Gastrocnemius medialis (tissue), 4 donors: Measurements from ENCODE around the gene DCAF11. TPM values are rescaled to one million over a fixed set of nuclear protein-coding genes. Genes with fewer than 3 reads are reported as not detected.

ENCODE experiments used
- ATAC-seq, 2 donors: fragments of 150-250 bp; one replicate each; pipeline ENCODE4 v1.9.1; 2016
- DNase-seq, 2 donors: peaks; one replicate each; pipeline ENCODE4 v3.0.0-alpha.2; 2019
- H3K27ac ChIP-seq, 4 donors: fragments of 200-600 bp; sonication (generic); 1 replicate in 1 of 4; 2 replicates in 3 of 4; pipeline ENCODE4 v1.5.1; 2016 to 2018; ENCODE audit warnings: mild to moderate bottlenecking in 2 of 4, moderate library complexity in 1 of 4
- H3K27me3 ChIP-seq, 3 donors: fragments of 200-600 bp; sonication (generic) in 2 of 3; 1 replicate in 1 of 3; 2 replicates in 2 of 3; pipeline versions ENCODE4 v1.5.1 to v1.6.0; 2016 to 2019; ENCODE audit warnings: mild to moderate bottlenecking in 1 of 3, moderate library complexity in 1 of 3
- H3K36me3 ChIP-seq, 2 donors: fragments of 200-600 bp; sonication (generic) in 1 of 2; one replicate each; pipeline ENCODE4 v1.5.1; 2017 to 2018
- H3K4me1 ChIP-seq, 2 donors: fragments of 200-600 bp; sonication (generic) in 1 of 2; one replicate each; pipeline ENCODE4 v1.5.1; 2016 to 2017; ENCODE audit warnings: mild to moderate bottlenecking in 2 of 2
- H3K4me3 ChIP-seq, 4 donors: fragments of 200-600 bp; sonication (generic) in 3 of 4; 1 replicate in 1 of 4; 2 replicates in 3 of 4; pipeline ENCODE4 v1.5.1; 2016 to 2019; ENCODE audit warnings: mild to moderate bottlenecking in 2 of 4
- H3K9me3 ChIP-seq, 3 donors: fragments of 200-600 bp; sonication (generic) in 2 of 3; 1 replicate in 1 of 3; 2 replicates in 2 of 3; pipeline ENCODE4 v1.5.1; 2016 to 2019
- CTCF ChIP-seq, 5 experiments: fragments of 450-650 bp in 3 of 5; fragments of 200-600 bp in 2 of 5; sonication (generic) in 2 of 5; IDR thresholded peaks in 4 of 5; conservative IDR thresholded peaks in 1 of 5; 1 replicate in 4 of 5; 2 replicates in 1 of 5; pipeline ENCODE4 v1.5.1; 2016 to 2019; ENCODE audit warnings: antibody characterized with exemption in 5 of 5, mild to moderate bottlenecking in 3 of 5, moderate library complexity in 3 of 5
- POLR2A ChIP-seq, 2 donors: fragments of 450-650 bp; IDR thresholded peaks; one replicate each; pipeline ENCODE4 v1.6.1; 2017; ENCODE audit warnings: antibody characterized with exemption in 2 of 2, mild to moderate bottlenecking in 2 of 2, moderate library complexity in 2 of 2
- in situ Hi-C, 4 donors: fragments of 200-750 bp; cut with MboI; loops; one replicate each; pipeline versions ENCODE4 v1.15.0 to v1.8.0; 2017; ENCODE audit warnings: low sequenced_read_pairs in 4 of 4
- intact Hi-C: fragments of 100-400 bp; cut with DNase I; formaldehyde crosslinking; loops from one replicate; pipeline ENCODE4 v1.15.1; 2023; ENCODE audit warnings: low total_unique reads
- total RNA-seq, 4 donors: library from RNA; depleted of rRNA; stranded (reverse); fragments of >200 nt; gene quantifications; one replicate each; pipeline versions ENCODE4 v1.1.0 to v1.2.3, GENCODE V29; 2016

DCAF11 gene
- total RNA-seq, 4 donors from 2014 or later: 52.4 to 113 (median 88.7) TPM

- Histone ChIP-seq H3K9me3 (no peaks in the 10 kb centered on the region), H3K27ac (no peak overlapping the region), H3K4me1 (peaks cover 0 to 10% of the 10 kb centered on the region in 2 donors), H3K36me3 (no peaks in the 10 kb centered on the region), H3K27me3 (no peaks in the 10 kb centered on the region), H3K4me3 (no peak overlapping the region)
- DNase-seq (no peak), ATAC-seq (no peak)
- in situ Hi-C loops: no loop called here
- no peak for TF ChIP-seq POLR2A (IDR thresholded peaks at IDR 0.05)
- no peak for TF ChIP-seq CTCF (IDR thresholded peaks at IDR 0.05 in 4 of 5, conservative IDR thresholded peaks at IDR 0.05 in 1 of 5)
- intact Hi-C loops: no loop called here
These were observed 29.4 kb upstream of the DCAF11 start for GRCh38 chr14:24085215-24085614.

- no peak for DNase-seq
- no peak overlapping the region for H3K4me3 ChIP-seq
- H3K27me3 ChIP-seq: no peaks in the 10 kb centered on the region
- no peak for ATAC-seq
- no peaks in the 10 kb centered on the region for H3K36me3 ChIP-seq
- H3K9me3 ChIP-seq: no peaks in the 10 kb centered on the region
- TF ChIP-seq POLR2A (IDR thresholded peaks at IDR 0.05) (no peak), CTCF (IDR thresholded peaks at IDR 0.05 in 4 of 5, conservative IDR thresholded peaks at IDR 0.05 in 1 of 5) (no peak)
- peaks cover 0 to 4% of the 10 kb centered on the region in 2 donors for H3K4me1 ChIP-seq
- no peak overlapping the region for H3K27ac ChIP-seq
- in situ Hi-C loops: no loop called here
- intact Hi-C loops: no loop called here
These were observed 28.2 kb upstream of the DCAF11 start for GRCh38 chr14:24086193-24086955.

- no peak overlapping the region for H3K4me3 ChIP-seq
- no peaks in the 10 kb centered on the region for H3K4me1 ChIP-seq
- no peaks in the 10 kb centered on the region for H3K27me3 ChIP-seq
- in situ Hi-C loops: no loop called here
- TF ChIP-seq CTCF (IDR thresholded peaks at IDR 0.05 in 4 of 5, conservative IDR thresholded peaks at IDR 0.05 in 1 of 5) (no peak), POLR2A (IDR thresholded peaks at IDR 0.05) (no peak)
- no peak for ATAC-seq
- H3K9me3 ChIP-seq: no peaks in the 10 kb centered on the region
- no peak for DNase-seq
- no peak overlapping the region for H3K27ac ChIP-seq
- H3K36me3 ChIP-seq: no peaks in the 10 kb centered on the region
- intact Hi-C loops: no loop called here
These were observed 27.6 kb upstream of the DCAF11 start for GRCh38 chr14:24087004-24087403.

- H3K4me1 ChIP-seq: no peaks in the 10 kb centered on the region
- ATAC-seq (no peak), DNase-seq (no peak)
- H3K27ac ChIP-seq: no peak overlapping the region
- no peaks in the 10 kb centered on the region for H3K27me3 ChIP-seq
- H3K4me3 ChIP-seq: no peak overlapping the region
- no peaks in the 10 kb centered on the region for H3K36me3 ChIP-seq
- TF ChIP-seq CTCF (IDR thresholded peaks at IDR 0.05 in 4 of 5, conservative IDR thresholded peaks at IDR 0.05 in 1 of 5) (no peak), POLR2A (IDR thresholded peaks at IDR 0.05) (no peak)
- H3K9me3 ChIP-seq: no peaks in the 10 kb centered on the region
- intact Hi-C loops: no loop called here
- in situ Hi-C loops: no loop called here
These were observed 26.5 kb upstream of the DCAF11 start for GRCh38 chr14:24088095-24088494.
